Small intestine (tissue), 7 donors: ENCODE results near the gene SECISBP2L. TPM values are rescaled to one million over a fixed set of nuclear protein-coding genes. Genes with fewer than 3 reads are reported as not detected.

Experiments used
- DNase-seq, 2 donors: peaks; one replicate each; pipeline versions ENCODE4 v3.0.0 to v3.0.0-alpha.2; 2013
- FAIRE-seq: peaks from 2 replicates; lab custom pipeline; 2012; peaks lifted over from hg19 to GRCh38; lab: Jason Lieb, UNC
- H3K27ac ChIP-seq, 3 donors: one replicate each; pipeline ENCODE4 v1.5.1; 2013; ENCODE audit warnings: low read length in 2 of 3, mild to moderate bottlenecking in 2 of 3, control low read depth in 1 of 3, inconsistent platforms in 1 of 3, low read depth in 1 of 3, moderate library complexity in 1 of 3
- H3K27me3 ChIP-seq, 3 donors: one replicate each; pipeline ENCODE4 v1.6.1; 2013; ENCODE audit warnings: low read length in 3 of 3, inconsistent platforms in 1 of 3; ENCODE audit not compliant: control insufficient read depth in 3 of 3, insufficient read depth in 3 of 3
- H3K36me3 ChIP-seq, 3 donors: one replicate each; pipeline ENCODE4 v1.6.1; 2013; ENCODE audit warnings: low read length in 3 of 3, inconsistent platforms in 1 of 3, low read depth in 1 of 3, mild to moderate bottlenecking in 1 of 3, moderate library complexity in 1 of 3; ENCODE audit not compliant: control insufficient read depth in 3 of 3, insufficient read depth in 2 of 3
- H3K4me1 ChIP-seq, 3 donors: one replicate each; pipeline ENCODE4 v1.6.1; 2013; ENCODE audit warnings: low read length in 2 of 3, inconsistent platforms in 1 of 3, low read depth in 1 of 3, mild to moderate bottlenecking in 1 of 3, moderate library complexity in 1 of 3; ENCODE audit not compliant: control insufficient read depth in 3 of 3, insufficient read depth in 2 of 3
- H3K4me3 ChIP-seq, 3 donors: one replicate each; pipeline ENCODE4 v1.5.1; 2013; ENCODE audit warnings: low read length in 3 of 3, control low read depth in 1 of 3, inconsistent platforms in 1 of 3, low read depth in 1 of 3, mild to moderate bottlenecking in 1 of 3, moderate library complexity in 1 of 3
- H3K9me3 ChIP-seq, 2 donors: one replicate each; pipeline ENCODE4 v1.6.1; 2013; ENCODE audit warnings: low read depth in 1 of 2, low read length in 1 of 2; ENCODE audit not compliant: control insufficient read depth in 2 of 2, insufficient read depth in 1 of 2
- WGBS, 3 donors: extraction: QIAGEN DNeasy Blood & Tissue Kit; methylation state at CpG; one replicate each; pipeline ENCODE4 v1.1.7; 2013; 5-methylcytosine and 5-hydroxymethylcytosine counted together
- polyA plus RNA-seq, 4 donors: library from polyadenylated mRNA; stranded (reverse) in 3 of 4; unstranded in 1 of 4; fragments of 200-250 nt in 3 of 4; fragments of 120-200 nt in 1 of 4; gene quantifications; one replicate each; pipeline versions ENCODE4 v1.2.1 to v1.2.3, GENCODE V29; 2013
- donor health status: healthy with polysubstance abuse.
- donor health status: control.
- donor health status: control.
- donor health status: Bipolar disorder and iron deficiency.
- donor health status: healthy.

The SECISBP2L gene
- polyA plus RNA-seq, 4 donors = 5.4 to 30.6 (median 7.5) TPM

GRCh38 chr15:49063402-49064280 is 17.4 kb upstream of the SECISBP2L start:
- Histone ChIP-seq H3K4me1 (no peaks in the 10 kb centered on the region), H3K27ac (no peak overlapping the region), H3K27me3 (no peaks in the 10 kb centered on the region), H3K36me3 (no peaks in the 10 kb centered on the region), H3K4me3 (no peak overlapping the region), H3K9me3 (no peaks in the 10 kb centered on the region)
- no peak for FAIRE-seq
- DNase-seq = peak in 1 of 2 donors; percentile 6
- WGBS, 3 donors = 61 to 65% (median 61%) methylated on average over 14 of the region's 14 CpGs

- Histone ChIP-seq H3K9me3 (no peaks in the 10 kb centered on the region), H3K4me1 (no peaks in the 10 kb centered on the region), H3K27me3 (no peaks in the 10 kb centered on the region), H3K27ac (no peak overlapping the region), H3K4me3 (no peak overlapping the region), H3K36me3 (no peaks in the 10 kb centered on the region)
- FAIRE-seq (no peak), DNase-seq (no peak)
- 75 to 91% (median 86%) methylated on average over 13 of the region's 13 CpGs for WGBS, 3 donors
Observed at GRCh38 chr15:49062900-49063299, 16.7 kb upstream of the SECISBP2L start.

GRCh38 chr15:49060710-49061495 is 14.7 kb upstream of the SECISBP2L start:
- 84 to 85% (median 84%) methylated on average over 4 of the region's 4 CpGs for WGBS, 3 donors
- FAIRE-seq (no peak), DNase-seq (no peak)
- Histone ChIP-seq H3K9me3 (no peaks in the 10 kb centered on the region), H3K36me3 (no peaks in the 10 kb centered on the region), H3K27ac (no peak overlapping the region), H3K4me3 (no peak overlapping the region), H3K27me3 (no peaks in the 10 kb centered on the region), H3K4me1 (no peaks in the 10 kb centered on the region)

GRCh38 chr15:49059491-49059890 is 13.2 kb upstream of the SECISBP2L start:
- no peaks in the 10 kb centered on the region for H3K27me3 ChIP-seq
- no peaks in the 10 kb centered on the region for H3K9me3 ChIP-seq
- no peaks in the 10 kb centered on the region for H3K4me1 ChIP-seq
- DNase-seq (no peak), FAIRE-seq (no peak)
- no peak overlapping the region for H3K4me3 ChIP-seq
- WGBS, 3 donors = 83 to 89% (median 88%) methylated on average over 3 of the region's 3 CpGs
- H3K36me3 ChIP-seq = no peaks in the 10 kb centered on the region
- no peak overlapping the region for H3K27ac ChIP-seq

- H3K4me1 ChIP-seq = no peaks in the 10 kb centered on the region
- WGBS, 3 donors = 89 to 93% (median 90%) methylated on average over 1 of the region's 1 CpG
- no peak overlapping the region for H3K4me3 ChIP-seq
- no peak overlapping the region for H3K27ac ChIP-seq
- no peaks in the 10 kb centered on the region for H3K9me3 ChIP-seq
- no peaks in the 10 kb centered on the region for H3K27me3 ChIP-seq
- no peak for DNase-seq
- H3K36me3 ChIP-seq = no peaks in the 10 kb centered on the region
- FAIRE-seq = no peak
Observed at GRCh38 chr15:49058559-49058958, 12.3 kb upstream of the SECISBP2L start.

GRCh38 chr15:49055630-49056029 is 9.4 kb upstream of the SECISBP2L start:
- no peak for FAIRE-seq
- no peaks in the 10 kb centered on the region for H3K36me3 ChIP-seq
- WGBS, 3 donors = 83 to 95% (median 85%) methylated on average over 2 of the region's 2 CpGs

GRCh38 chr15:49052662-49053061 is 6.4 kb upstream of the SECISBP2L start:
- no peak for FAIRE-seq
- no peaks in the 10 kb centered on the region for H3K36me3 ChIP-seq
- WGBS, 3 donors = 90 to 96% (median 94%) methylated on average over 4 of the region's 4 CpGs

More at GRCh38 chr15:49055630-49056029, 9.4 kb upstream of the SECISBP2L start:
- DNase-seq = no peak
- H3K9me3 ChIP-seq = peaks cover 0 to 4% of the 10 kb centered on the region in 2 donors
- H3K27me3 ChIP-seq = no peaks in the 10 kb centered on the region
- H3K4me1 ChIP-seq = no peaks in the 10 kb centered on the region
- no peak overlapping the region for H3K27ac ChIP-seq
- H3K4me3 ChIP-seq = no peak overlapping the region

GRCh38 chr15:49047456-49047855 is 1.2 kb upstream of the SECISBP2L start:
- Histone ChIP-seq H3K27me3 (no peaks in the 10 kb centered on the region), H3K36me3 (peaks cover 0 to 3% (median 0%) of the 10 kb centered on the region in 3 donors), H3K4me3 (no peak overlapping the region), H3K27ac (no peak overlapping the region), H3K4me1 (no peaks in the 10 kb centered on the region), H3K9me3 (peaks cover 0 to 4% of the 10 kb centered on the region in 2 donors)
- no peak for DNase-seq
- FAIRE-seq = no peak

More at GRCh38 chr15:49052662-49053061, 6.4 kb upstream of the SECISBP2L start:
- Histone ChIP-seq H3K9me3 (peaks cover 0 to 4% of the 10 kb centered on the region in 2 donors), H3K27ac (no peak overlapping the region), H3K27me3 (no peaks in the 10 kb centered on the region), H3K4me1 (no peaks in the 10 kb centered on the region), H3K4me3 (no peak overlapping the region)
- DNase-seq = no peak
